ENCODE results near the gene STIP1. TPM values are rescaled to one million over a fixed set of nuclear protein-coding genes. Genes with fewer than 3 reads are reported as not detected.
"Not testable (repeated sequence)": the region's sequence is repeated elsewhere in the genome, so short reads cannot be mapped to it uniquely, and the experiment has no call there.

The STIP1 gene
- total RNA-seq, 2 experiments from 2014 or later, result 476 to 486 TPM

DNA sequence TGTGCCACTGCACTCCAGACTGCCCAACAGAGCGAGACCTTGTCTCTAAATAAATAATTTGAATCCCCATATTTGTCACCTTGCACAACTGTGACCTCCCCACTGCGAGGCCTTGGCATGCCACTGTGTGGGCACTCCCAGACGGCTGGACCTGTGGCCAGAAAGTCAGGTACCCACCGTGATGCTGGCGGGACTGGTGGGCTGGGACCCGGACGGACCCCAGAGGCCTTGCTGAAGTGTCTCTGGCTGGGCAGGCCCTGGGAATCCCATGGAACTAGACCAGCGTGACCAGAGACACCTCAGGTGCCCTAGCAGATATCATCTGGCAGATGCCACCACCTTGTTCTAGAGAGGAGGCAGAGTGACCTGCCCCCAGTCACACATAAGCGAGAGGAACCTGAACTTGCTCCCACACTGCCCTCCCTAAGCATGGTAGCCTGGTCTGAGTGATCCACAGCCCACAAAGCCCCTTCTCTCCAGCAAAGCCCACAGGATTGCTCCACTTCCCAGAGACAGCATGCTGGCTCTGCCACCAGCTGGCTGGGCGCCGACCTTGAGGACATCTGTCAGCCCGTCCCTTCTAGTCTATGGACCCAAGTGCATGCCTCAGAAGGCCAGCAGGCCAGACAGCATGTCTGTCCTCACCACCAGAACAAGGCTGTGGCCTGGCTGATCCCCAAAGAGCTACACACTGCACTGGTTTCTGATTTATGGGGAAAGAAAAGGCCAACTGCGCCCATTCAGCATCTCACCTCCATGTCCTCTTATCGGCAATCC lies 29.5 kb upstream of the STIP1 start:
- ChIA-PET CTCF (interaction anchor here (0.7 kb wide), 1 partner anchor 357 kb away, joined by 3 read pairs; no protein-coding TSS in a partner anchor), POLR2A (no interaction called here)

DNA sequence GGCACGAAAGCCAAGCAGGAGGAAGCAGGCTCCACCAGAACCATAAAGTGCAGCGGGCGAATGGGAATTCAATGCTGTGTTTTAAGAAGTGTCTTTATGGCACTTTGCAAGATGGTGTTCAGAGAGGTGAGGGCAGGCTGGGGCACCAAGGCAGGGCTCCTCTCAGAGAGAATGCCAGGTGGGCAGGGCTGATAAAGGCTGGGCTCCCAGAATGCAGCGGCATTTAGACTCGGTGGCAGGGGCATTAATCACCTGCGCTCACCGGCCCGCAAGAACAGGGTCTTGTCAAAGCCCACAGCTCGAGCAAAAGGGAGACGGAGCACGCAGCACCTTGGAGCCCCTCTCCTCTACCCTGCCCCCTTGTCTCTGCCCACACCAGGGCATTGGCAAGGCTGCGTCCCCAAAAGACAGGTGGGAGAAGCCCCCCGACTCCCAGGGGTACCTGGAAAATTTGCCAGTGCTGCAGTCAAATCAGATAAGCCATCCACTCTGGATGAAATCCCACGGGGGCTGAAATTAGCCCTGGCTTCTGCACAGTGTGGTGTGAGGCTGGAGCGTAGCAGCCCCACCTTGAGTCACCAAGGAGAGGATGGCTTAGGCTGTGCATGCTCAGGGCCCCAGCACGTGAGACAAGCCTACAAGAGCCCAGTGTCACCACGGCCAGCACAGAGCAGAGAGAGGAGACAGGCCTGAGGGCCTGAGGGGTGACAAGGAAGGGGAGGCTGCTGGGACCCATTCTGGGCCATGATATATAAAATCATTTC lies 28.2 kb upstream of the STIP1 start:
- POLR2A ChIA-PET, result no interaction called here
- CTCF ChIA-PET, result no interaction called here

DNA sequence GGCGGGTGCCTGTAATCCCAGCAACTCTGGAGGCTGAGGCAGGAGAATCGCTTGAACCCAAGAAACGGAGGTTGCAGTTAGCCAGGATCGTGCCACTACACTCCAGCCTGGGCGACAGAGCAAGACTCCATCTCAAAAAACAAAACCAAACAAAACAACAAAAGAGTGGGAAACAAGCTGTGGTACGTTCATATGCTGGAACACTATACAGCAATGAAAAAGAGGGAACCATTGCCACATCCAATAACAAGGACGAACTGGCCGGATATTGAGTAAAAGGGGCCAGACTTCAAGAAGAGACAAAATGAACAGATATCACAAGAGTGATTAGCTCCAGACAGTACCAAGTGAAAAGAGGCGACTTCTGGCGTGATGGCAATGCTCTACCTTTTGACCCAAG lies 24.9 kb upstream of the STIP1 start:
- CTCF ChIA-PET, result interaction anchor here (1.5 kb wide), 1 partner anchor 143 kb away, joined by 3 read pairs; no protein-coding TSS in a partner anchor
- POLR2A ChIA-PET, result no interaction called here

DNA sequence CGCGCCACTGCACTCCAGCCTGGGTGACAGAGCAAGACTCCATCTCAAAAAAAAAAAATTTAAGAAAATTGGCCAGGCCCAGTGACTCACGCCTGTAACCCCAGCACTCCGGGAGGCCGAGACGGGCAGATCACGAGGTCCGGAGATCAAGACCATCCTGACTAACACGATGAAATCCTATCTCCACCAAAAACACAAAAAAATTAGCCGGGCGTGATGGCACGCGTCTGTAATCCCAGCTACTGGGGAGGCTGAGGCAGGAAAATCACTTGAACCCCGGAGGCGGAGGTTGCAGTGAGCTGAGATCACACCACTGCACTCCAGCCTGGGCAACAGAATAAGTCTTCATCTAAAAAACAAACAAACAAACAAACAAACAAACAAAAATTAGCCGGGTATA lies 23.2 kb upstream of the STIP1 start:
- CTCF ChIA-PET, result interaction anchor here (1.6 kb wide), 1 partner anchor 162 kb away, joined by 3 read pairs; no protein-coding TSS in a partner anchor

DNA sequence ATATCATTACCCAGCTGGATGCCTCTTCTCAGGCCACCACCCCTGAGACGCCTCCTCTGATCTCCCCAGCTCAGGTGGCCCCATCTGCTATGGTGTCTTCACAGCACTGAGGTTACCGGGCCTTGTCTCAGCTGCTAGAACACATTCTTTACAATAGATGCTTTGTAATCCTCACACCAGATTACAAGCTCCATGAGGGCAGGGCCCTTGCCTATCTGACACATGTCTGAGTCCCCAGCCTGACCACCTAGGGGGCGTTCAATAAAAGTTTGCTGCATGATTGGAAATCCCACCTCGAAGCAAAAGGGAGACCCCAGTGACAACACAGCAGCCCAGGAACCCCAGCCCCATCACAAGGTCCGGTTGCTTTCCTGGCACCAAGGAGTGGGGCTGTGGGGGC lies 22.0 kb upstream of the STIP1 start:
- ChIA-PET POLR2A (interaction anchor here (0.7 kb wide), 1 partner anchor 21 kb away, joined by 3 read pairs; no protein-coding TSS in a partner anchor), CTCF (interaction anchor here (1.1 to 1.6 kb wide), 3 partner anchors 18 to 163 kb away, joined by 3 to 4 read pairs (median 3); partner anchors contain the start of gene FERMT3)

More for the DNA sequence above, 23.2 kb upstream of the STIP1 start:
- POLR2A ChIA-PET, result not testable (repeated sequence)

DNA sequence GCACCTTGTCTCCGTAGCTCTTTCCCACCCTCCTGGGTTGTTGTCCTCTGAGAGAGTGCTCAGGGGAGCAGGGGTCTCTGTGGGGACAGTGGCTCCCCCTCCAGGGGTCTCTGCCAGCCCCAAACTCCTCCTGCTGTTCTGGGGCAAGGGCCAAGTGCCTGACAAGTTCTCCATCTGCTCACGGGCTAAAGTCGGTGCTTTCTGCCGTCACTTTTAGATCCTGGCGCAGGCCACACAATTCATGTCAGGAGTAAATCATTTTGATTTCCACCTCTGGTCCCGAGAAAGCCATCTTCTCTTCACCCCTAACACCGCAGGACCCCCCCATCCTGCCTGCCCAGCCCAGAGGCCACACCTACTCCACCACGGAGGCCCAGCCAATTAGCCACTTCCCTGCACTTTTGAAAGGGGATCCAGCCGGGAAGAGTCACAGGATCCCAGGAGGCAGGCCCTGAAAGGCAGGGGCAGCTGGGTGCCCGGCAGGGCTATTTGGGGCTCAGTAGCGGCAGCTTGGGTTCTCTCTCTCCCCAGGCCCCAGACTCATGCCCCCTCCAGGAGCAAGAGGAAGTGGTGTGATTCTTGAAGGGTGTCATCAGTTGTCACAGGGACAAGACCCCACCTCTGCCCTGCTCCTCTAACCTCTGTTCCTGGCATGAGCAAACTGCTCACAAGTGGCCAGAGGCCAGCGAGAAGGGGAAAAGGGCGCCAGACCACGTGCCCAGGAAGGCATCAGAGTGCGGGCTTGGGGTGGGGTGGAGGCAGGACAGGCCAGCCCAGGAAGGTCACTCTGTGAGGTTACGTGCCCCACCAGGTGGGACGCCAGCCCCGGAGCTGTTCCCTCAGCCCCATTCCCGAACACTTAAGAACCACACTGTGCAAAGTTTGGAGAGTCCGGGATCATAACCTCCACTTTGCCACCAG lies 21.3 kb upstream of the STIP1 start:
- ChIA-PET CTCF (interaction anchor here (0.6 to 3.0 kb wide), 6 partner anchors 12 to 164 kb away, joined by 3 to 15 read pairs (median 4); partner anchors contain the start of gene FERMT3), POLR2A (no interaction called here)

DNA sequence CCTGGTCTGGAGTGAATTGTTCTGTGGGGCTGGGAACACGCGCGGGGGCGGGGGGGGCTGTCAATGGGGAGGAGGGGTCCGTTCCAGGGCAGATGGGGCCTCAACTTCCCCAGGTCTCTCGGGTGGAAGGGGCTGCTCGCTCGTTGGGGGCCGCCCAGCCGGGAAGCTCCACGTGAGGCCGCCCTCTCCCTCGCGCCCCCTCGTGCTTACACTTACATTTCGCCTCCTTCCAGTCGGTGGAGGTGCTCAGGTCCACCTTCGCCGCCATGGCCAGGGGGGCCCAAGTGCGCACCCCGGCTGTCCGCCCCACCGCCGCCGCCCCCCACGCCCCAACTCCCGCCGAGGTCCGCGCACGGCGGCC lies 20.5 kb upstream of the STIP1 start:
- ChIA-PET POLR2A (interaction anchor here (2.8 kb wide), 1 partner anchor 20 kb away, joined by 20 read pairs; the partner anchor contains the start of gene STIP1), CTCF (interaction anchor here (0.5 to 3.0 kb wide), 5 partner anchors 13 to 165 kb away, joined by 3 to 15 read pairs (median 3); no protein-coding TSS in a partner anchor)

DNA sequence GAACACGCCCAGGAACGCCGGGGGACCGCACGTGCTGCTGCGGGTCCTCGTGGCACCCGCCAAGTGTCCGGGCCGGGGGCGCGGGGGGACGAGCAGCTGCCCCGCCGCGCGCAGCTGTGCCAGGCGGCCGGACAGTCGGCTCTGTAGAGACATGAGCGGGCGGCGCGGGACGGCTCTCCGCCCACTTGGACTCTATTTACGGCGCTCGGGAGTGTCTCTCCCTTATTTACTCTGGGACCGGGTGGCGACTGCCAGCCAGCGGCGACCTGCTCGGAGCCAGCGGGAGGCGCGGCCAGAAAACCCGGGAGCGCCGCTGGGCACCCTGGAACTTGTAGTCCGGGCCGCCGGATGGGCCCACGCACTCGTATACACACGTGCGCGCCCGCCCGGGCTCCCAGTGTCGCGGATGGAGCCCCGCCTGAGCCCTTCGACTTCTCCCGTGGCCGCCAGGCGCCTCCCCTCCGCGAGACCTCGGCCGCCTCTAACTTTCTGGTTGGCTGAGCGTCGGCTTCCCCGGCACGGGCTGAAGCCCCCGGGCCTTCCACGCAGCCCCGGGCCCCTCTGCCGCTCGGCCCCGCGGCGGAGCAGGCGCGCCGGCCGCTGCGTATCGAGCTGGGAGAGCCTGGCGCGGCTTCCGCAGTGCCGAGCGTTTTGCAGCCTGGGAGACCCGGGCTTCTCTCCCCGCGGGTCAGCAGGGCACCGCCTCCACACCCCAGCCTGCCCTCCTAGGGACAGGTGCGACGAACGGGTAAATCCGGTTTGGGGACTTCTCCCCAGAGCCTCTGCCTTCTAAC lies 19.9 kb upstream of the STIP1 start, which contains the start of gene MACROD1:
TSS of gene MACROD1 (minus strand) at position 272 of the 794 bp plus-strand sequence. CDS start at position 153, 119 bp downstream.
- ChIA-PET CTCF (interaction anchor here (0.5 to 3.0 kb wide), 5 partner anchors 13 to 166 kb away, joined by 3 to 15 read pairs (median 3); no protein-coding TSS in a partner anchor), POLR2A (interaction anchor here (0.6 to 2.8 kb wide), 4 partner anchors 19 to 327 kb away, joined by 3 to 20 read pairs (median 3); partner anchors contain the start of genes MARK2 and STIP1)

DNA sequence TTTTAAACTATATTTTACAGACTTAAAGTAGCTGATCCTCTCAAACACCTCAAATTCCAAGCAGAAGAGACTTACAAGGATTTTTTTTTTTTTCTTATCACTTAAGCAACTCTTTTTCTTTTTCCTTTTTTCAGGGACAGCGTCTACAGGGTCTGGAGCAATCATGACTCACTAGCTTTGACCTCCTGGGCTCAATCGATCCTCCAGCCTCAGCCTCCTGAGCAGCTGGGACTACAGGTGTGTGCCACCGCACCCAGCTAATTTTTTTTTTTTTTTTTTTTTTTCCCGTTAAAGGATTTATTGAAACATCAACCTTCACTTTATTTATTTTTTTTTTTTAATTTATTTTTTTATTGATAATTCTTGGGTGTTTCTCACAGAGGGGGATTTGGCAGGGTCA lies 15.6 kb upstream of the STIP1 start:
- CTCF ChIA-PET, result interaction anchor here (1.4 kb wide), 1 partner anchor 18 kb away, joined by 5 read pairs; no protein-coding TSS in a partner anchor
- POLR2A ChIA-PET, result no interaction called here

DNA sequence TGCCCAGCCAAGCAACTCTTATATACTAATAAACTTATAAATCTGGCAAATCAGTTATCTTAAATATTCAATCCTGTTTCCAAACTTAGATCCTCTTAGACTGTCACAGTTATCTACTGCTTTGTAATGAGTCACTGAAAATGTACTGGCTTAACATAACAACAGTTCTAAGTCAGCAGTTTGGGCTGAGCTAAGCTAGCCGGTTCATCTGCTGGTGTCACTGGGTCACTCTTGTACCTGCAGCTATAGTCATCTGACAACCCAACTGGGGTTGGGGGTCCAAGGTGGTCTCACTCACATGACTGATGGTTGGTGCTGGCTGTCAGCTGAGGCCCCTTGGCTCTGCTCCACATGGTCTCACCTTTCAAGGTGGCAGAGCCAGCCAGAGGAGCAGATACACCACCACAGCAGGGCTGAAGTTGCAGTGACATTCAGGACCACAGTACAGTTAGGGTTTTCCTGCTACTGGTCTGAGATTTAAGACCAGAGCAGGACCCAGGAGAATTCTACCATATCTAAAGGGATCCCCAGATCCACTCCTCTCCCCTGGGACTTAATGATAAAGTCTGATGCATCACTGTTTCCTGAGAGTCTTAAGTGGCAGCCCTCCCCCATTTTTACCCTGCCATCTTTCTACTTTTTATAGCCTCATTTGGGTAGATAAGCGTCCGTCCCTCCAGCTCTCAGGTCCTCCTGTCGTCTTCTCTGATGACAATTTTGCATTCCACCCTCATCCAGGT lies 12.2 kb upstream of the STIP1 start:
- ChIA-PET CTCF (no interaction called here), POLR2A (no interaction called here)

DNA sequence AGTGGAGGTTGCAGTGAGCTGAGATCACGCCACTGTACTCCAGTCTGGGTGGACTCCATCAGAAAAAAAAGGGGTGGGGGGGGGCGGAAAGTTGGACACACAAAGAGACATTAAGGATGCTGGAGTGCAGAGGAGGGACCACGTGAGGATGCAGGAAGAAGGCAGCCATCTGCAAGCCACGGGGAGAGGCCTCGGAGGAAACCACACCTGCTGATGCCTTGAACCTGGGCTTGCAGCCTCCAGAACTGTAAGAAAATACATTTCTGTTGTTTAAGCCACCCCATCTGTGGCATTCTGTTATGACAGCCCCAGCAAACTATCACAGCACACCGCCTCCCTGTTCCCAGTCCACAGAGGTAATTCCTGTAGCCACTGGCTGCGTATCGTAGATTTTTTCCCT lies 9.2 kb upstream of the STIP1 start:
- ChIA-PET CTCF (interaction anchor here (0.6 kb wide), 2 partner anchors 97 to 200 kb away, joined by 3 read pairs; no protein-coding TSS in a partner anchor), POLR2A (no interaction called here)

DNA sequence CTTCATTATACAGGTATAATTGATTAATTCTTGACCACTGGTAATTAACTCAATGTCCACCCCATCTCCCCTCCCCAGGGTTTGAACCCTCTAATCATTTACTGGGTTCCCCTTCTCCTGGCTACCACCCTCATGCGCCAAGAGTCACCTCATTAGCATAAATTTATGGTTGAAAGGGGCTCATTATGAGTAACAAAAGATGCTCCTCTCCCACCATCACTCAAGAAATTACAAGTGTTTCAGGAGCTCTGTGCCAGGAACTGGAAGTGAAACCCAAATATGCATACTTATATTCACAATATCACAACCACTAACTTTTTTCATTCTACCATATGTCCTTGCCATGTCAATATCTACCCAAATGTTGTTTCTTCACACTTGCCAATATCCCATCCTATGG lies 7.8 kb upstream of the STIP1 start:
- ChIA-PET CTCF (no interaction called here), POLR2A (no interaction called here)

DNA sequence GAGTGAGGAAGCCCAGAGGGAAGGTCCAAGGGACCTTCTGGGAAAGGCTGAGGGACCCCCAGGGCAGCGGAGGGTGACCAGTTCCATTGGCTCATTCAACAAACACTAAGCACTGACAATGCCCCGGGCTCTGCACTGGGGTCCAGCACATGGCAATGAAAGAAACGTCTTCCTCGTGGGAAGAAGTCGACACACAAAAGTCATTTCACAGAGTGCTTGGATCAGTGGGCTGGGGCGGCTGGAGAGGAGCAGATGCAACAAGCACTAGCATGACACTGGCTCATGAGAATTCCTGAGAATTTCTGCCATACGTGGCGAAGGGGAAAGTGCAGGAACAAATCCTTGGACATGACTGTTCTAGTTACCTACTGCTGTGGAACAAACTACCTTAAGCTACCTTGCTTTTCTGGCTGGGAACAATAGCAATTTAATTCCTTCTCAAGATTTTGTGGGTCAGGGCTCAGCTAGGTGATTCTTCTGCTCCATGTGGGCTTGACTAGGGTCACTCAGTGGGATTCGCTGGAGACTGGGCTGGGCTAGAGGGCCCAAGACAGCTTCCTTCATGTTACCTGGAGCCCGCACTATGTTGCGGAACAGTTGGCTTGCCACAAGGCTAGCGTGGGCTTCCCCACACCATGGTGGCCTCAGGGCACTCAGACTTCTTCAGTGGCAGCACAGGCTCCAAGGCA lies 6.9 kb upstream of the STIP1 start:
- CTCF ChIA-PET, result no interaction called here
- POLR2A ChIA-PET, result no interaction called here

DNA sequence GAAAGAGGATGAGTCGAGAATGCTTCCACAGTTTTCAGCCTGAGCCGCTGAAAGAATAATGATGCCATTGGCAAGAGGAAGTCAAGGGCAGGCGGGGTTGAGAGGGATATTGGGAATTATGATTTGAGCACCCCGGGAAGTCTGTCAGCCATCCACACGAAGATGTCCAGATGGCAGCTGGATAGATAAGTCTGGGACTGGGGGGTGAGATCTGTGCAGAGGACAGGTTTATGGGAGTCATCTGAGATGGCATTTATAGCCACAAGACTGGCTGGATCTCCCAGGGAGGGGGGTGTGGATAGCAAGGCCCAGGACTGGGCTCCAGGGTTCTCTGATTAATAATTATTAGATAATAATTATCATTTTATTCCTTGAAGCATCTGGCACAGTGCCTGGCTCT lies 5.1 kb upstream of the STIP1 start:
- ChIA-PET POLR2A (interaction anchor here (0.6 kb wide), 1 partner anchor 222 kb away, joined by 4 read pairs; no protein-coding TSS in a partner anchor), CTCF (interaction anchor here (1.0 to 1.5 kb wide), 3 partner anchors 17 to 32 kb away, joined by 3 to 4 read pairs (median 4); no protein-coding TSS in a partner anchor)

DNA sequence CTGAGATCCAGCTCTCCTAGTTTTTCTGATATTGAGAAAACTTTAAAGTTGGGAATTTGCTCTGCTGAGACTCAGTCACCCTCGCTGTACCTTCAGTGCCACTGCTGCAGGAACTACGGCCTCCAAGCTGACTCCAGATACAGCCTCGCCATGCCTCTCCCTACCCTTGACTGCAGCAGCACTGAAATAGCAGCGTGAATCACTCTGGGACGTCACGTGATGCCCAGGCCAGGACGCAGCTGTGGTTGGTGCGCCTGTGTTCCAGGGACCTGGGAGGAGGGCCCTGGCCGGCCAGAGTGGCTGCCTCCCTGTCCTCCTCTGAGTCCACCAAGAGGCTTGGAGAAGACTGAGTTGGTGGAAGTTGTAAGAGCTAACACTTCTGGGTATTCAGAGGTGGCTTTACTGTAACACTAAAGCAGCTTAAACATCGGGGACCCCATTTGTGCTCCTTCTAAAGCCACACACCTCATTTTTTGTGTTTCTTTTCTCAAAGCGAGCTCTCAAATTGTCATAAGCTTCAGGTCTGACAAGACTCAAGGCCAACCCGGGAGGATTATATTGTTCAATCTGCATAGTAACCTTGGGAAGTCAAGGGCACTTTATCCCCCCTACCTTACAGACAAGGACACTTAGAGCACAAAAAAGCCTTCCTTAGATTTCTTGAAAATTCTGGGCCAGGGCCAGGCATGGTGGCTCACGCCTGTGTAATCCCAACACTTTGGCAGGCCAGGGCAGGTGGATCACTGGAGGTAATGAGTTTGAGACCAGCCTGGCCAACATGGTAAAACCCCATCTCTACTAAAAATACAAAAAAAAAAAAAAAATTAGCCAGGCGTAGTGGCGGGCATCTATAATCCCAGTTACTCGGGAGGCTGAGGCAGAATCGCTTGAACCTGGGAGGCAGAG lies 4.2 kb upstream of the STIP1 start:
- ChIA-PET CTCF (interaction anchor here (0.5 to 1.5 kb wide), 5 partner anchors 17 to 116 kb away, joined by 3 to 4 read pairs (median 3); no protein-coding TSS in a partner anchor), POLR2A (interaction anchor here (0.6 kb wide), 2 partner anchors 43 to 223 kb away, joined by 3 to 4 read pairs; no protein-coding TSS in a partner anchor)
